HG03135 (cell line): ENCODE data around the gene NUP160.
"Not testable (repeated sequence)": the region's sequence is repeated elsewhere in the genome, so short reads cannot be mapped to it uniquely, and the experiment has no call there.

Source experiments
- ATAC-seq: cut with Tn5 transposase; IDR thresholded peaks from one replicate; pipeline ENCODE4 v1.9.1; 2021; ENCODE audit warnings: mild to moderate bottlenecking, moderate library complexity; ENCODE audit not compliant: unreplicated experiment

The NUP160 gene

DNA sequence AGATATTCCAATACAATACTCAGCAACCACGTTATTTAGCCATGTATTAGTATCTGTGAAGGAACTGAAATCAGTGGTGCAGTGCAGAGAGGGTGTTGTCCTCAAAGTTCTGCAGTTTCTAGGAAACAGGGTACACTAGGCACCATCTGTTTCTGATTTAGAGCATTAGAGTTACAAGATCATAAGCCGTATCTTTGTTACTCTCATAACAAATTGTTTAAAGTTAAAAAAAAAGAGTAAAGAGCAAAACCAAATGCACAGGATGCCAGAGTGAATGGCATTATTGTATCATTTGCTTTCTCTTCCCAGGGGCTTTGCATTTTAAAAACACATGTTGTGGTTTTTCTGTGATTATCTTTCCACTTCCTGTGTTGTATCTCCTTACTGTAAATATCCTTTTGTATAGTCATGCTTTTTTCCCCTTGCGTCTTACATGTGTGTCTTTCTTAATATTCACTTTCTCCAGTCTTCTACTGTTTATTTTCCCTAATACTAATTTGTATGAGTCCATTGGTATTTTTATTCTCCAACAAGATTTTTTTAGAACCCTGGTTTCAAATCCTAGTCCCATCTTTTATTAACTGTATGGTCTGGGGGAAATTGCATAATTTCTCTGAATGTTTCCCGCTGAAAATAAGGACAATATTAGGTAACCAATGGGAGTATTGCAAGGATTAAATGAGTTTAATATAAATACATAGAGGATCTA is 15.2 kb upstream of the NUP160 start:
- ATAC-seq: no peak

DNA sequence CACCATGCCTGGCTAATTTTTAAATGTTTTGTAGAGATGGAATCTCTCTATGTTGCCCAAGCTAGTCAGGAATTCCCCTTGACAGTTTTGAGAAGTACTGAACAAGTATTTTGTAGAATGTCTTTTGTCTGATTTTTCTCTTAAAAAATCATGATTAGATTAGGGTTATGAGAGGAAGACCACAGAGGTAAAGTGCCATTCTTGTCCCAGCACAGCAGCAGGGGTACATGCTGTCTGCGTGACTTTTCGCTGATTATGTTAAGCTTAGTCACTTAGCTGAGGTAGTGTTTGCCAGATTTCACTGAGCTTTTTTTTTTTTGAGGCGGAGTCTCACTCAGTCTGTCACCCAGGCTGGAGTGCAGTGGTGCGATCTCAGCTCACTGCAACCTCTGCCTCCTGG is 13.6 kb upstream of the NUP160 start:
- no peak for ATAC-seq

DNA sequence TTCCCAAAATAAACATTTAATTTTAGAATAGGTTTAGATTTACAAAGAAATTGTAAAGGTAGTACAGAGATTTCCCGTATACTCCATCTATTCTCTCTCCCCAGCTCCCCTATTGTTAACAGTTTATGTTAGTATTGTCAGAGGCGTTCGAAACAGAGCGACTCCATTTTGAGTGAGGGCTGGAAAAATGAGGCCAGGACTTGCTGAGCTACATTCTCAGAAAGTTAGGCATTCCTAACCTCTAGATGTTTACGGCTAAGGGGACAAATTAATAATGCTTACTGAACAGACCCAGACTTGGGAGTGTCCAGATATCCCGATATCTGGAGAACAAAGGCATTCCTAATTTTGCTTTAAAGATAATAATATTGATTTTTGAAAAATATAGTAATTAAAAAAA is 12.4 kb upstream of the NUP160 start:
- ATAC-seq: no peak

DNA sequence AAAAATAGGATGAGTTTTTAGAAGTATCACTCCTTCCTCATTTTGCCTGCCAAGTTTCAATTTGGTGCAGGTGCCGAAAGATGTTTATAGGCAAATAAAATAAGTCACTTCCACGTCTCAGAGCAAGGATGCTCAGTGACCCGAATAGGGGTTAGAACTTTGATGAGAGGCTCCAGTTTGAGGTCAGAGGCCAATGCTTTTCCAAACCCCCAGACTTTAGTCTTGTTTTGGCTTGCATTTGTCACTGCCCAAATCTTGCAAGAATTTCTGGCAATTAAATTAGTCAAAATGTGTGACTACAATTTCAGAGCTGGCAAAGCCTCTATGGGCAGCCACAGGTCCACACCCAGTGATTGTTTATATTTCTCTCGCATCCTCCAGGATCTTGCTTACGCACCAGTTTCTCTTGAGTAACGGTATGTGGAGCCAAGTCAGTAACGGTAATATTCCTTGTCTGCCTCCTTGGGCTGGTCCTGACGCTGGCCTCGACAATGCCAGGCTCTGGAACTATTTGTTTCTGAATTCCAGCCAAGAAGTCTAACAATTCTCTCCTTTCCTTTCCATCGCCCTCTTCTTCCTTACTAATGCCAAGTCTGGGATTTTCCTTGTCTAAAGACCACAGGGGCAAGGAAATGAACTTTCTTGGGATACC is 9.9 kb upstream of the NUP160 start:
- peak; percentile 35 for ATAC-seq

DNA sequence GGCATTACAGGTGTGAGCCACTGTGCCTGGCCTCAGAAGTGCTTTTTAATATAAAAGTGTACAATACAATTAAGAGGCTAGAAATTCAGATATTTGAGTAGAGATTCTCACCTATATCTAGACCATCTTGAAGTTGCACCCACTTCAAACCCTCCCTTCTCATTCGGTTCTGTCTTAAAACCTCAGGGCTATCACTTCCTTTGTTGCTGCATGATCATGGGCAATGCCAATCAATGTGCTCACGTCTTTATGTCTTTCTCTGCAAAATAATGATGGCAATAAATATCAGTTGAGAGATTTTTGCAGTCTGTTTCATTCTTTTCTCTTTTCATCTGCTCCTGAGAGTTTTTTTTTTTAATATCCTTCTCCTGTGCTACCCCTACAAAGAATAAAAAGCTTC is 9.3 kb upstream of the NUP160 start:
- ATAC-seq: peak; percentile 19

DNA sequence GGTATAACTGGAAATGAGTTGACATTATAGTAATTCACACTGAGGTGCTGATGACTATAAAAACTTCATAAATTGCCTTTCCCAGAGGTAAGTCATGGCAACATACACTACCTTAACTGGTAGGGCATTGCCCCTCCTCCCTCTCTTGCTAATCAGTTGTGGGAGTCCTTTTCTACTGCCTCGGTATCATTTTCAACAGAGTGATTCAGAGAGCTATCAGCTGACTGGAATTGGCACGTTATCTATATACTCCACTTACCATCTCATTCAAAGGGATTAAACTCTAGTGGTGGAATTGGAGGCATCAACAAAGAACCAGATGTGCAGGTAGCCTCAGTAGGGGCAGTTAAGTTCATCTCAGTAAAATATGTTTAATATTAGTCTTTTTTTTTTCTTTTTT is 8.0 kb upstream of the NUP160 start:
- no peak for ATAC-seq

DNA sequence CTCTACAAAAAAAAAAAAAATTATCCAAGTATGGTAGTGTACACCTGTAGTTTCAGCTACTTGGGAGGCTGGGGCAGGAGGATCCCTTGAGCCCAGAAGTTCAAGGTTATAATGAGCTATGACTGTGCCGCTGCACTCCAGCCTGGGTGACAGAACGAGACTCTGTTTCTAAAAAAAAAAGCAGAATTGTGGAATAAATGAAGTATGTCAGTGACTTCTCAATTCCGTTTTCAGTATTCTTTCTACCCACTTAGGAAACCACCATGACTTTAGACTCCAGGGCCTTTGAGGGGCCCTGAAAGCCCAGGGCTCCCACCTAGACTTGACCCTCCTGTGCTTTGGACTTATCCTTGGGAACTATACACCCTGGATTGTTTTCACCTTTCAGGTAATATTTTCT is 6.5 kb upstream of the NUP160 start:
- peak; percentile 51 for ATAC-seq

DNA sequence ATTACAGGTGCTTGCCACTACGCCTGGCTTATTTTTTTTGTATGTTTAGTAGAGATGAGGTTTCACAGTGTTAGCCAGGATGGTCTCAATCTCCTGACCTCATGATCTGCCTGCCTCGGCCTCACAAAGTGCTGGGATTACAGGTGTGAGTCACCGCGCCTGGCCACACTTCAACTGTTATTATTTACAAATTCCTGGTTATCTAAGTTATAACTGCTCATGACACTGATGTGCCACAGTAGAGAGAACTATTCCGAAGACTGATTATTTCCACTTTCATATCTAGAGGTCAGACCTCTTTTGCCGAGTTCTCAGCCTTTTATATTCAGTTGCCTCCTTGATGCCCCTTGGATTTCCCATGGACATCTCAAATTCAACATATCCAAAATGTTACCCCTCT is 3.9 kb upstream of the NUP160 start:
- no peak for ATAC-seq

DNA sequence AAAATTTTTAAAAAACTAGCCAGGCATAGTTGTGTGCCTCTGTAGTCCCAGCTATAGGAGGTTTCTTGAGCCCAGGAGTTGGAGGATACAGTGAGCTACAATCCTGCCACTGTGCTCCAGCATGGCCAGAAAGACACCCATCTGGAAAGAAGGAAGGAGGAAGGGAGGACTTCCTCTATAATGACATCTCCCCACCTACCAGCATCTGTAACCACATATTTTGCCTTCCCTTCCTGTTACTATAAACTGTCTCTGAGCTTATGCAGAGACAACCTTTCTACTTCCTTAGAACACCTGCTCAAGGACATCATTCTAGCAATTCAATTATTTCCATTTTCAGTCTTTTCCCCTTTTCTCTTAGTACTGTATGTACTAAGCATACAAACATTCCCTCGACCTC is 2.2 kb upstream of the NUP160 start:
- ATAC-seq: no peak

DNA sequence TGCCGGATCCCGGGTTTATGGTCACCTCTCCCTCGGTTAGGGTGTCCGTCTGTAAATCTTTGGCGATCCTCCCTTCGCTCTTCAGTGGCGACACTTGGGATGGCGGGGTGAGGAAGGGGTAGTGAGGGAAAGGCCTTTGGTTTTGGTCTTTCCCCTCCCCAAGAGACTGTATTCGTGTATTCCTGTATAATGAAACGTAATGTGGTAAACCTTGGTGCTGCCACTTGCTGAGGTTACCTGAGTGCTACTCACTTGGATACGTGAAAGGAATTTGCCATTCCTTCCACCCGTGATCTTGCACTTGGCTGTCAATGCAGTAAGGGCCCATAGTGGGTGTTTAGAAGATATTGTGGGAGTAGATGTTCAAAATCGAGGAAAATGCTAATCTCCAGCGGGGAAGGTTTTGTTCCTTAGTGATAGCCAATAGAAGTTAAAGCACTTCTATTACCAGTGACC is 578 bp upstream of the NUP160 start:
- ATAC-seq: no peak

DNA sequence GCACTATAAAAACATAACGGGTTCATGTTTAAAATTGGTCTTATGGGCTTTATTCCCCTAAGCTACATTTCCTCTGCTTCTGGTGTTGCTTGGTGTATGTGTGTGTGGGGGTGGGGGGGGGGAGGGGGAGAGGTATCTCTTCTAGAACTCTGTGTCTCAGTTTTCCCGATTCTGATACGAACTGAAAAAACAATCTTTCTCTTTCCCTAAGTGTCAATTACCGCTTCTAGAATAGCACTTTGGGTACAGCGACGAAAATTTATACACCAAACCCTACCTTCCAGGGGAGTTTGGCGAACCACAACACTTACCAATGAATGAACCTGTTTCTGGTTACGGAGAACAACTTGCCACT is 636 bp downstream of the NUP160 start:
- ATAC-seq: no peak

DNA sequence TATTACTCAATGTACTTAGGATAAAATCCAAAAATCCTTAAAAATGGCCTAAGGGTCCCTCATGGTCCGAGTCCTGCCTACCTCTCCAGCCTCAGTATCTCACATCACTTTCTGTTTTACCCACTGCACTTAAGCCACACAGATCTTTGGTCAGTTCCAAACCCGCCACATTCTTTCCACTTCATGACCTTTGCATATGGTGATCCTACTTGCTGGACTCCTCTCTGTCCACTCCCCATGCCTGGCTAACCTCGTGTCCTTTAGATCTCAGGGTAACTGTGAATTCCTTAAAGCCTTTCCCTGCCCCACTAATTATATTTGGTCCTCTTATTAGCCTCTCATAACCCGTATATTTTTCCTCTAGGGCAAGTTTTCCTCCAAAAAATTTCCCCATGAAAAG is 1.2 kb downstream of the NUP160 start:
- no peak for ATAC-seq

DNA sequence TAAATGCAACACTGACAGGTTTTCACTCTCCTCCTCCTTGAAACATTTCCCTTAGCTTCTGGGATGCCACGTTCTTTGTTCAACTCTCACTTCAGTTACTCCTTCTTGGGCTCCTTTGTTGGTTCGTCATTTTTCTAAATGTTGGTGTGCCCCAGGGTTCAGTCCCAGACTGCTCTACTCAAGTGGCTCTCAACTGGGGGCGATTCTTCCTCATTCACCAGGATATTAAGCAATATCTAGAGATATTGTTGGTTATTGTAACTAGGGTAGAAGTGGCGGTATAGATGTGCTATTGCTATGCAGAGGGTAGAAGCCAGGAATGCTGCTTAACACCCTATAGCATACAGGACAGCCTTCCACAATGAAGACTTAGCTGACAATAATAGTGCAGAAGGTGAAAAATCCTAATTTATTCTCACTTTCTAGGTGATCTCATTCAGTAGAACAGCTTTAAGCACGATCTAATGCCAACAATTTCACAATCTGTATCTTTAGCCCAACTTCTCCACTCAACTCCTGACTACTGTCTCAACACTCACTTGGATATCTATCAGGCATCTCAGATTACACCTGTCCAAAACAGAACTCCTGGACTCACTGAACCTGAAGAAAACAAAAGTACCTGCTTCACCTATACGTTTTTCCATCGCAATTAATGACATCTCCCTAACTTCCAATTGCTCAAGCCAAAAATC is 4.6 kb downstream of the NUP160 start:
- ATAC-seq: no peak

DNA sequence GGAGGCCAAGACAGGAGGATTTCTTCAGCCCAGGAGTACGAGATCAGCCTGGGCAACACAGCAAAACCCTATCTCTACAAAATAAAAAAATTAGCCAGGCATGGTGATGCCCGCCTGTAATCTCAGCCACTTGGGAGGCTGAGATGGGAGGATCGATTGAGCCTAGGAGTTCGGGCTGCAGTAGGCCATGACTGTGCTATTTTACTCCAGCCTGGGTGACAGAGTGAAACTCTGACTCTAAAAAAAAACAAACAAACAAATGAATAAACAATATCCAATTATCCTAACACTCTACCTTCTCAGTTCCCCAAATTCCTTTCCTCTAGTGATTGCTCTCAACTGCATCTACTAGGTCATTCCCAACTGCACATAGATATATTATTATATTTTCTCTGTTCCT is 5.4 kb downstream of the NUP160 start:
- ATAC-seq: no peak

DNA sequence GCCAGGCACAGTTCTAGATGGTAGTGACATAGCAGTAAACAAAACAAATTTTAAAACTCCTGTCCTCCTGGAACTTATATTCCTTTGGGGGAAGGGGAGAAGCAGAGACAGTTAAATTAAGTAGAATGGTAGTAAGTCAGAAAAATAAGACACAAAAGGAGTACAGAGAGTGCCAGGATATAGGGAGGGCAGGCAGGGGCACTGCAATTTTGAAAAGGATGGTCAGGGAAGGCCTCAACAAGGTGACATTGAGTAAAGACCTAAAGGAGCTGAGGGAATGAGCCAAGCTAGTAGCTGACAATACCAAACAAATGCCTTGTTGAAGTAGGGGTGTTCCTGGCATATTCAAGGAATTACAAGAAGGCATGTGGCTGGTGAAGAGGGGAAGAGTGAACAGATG is 10.2 kb downstream of the NUP160 start:
- no peak for ATAC-seq

DNA sequence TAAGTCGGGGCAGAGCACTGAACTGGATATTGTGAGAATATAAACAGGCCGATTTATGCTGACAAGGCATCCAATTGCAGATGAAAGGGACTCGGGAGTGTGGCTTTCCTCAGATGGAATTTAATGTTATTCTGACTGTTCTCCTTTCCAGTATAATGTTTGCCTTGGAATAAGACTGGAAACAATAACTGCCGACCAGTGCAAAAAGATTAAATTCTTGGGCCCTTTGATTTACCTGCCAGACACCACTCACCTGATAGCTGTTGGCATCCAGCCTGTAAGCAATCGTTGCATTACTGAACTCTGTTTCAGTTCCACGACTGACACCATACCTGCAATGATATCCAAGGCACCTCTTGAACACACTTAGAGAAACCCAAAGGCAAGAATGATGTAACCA is 10.9 kb downstream of the NUP160 start:
- ATAC-seq: no peak

DNA sequence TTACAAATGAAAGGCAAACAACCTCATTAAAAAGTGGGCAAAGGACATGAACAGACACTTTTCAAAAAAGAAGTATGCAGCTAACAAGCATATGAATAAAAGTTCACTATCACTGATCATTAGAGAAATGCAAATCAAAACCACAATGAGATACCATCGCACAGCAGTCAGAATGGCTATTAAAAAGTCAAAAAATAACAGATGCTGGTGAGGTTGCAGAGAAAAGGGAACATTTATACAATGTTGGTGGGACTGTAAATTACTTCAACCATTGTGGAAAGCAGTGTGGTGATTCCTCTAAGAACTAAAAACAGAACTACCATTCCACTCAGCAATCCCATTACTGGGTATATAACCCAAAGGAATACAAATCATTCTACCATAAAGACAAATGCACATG is 18.1 kb downstream of the NUP160 start:
- ATAC-seq: not testable (repeated sequence)

DNA sequence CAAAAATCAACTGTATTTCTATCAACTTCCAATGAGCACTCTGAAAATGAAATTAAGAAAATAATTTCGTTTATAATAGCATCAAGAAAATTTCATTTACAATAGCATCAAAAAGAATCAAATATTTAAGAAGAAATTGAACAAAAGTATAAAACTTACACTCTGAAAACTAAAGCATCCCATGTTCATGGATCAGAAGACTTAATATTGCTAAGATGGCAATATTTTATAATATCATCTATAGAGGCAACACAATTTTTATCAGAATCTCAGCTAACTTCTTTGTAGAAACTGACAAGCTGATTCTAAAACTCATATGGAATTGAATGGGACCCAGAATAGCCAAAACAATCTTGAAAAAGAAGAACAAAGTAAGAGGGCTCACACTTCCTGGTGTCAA is 19.9 kb downstream of the NUP160 start:
- ATAC-seq: no peak

DNA sequence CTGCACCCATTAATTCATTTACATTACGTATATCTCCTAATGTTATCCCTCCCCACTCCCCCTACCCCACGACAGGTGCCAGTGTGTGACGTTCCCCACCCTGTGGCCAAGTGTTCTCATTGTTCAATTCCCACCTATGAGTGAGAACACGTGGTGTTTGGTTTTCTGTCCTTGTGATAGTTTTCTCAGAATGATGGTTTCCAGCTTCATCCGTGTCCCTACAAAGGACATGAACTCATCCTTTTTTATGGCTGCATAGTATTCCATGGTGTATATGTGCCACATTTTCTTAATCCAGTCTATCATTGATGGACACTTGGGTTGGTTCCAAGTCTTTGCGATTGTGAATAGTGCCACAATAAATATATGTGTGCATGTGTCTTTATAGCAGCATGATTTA is 25.5 kb downstream of the NUP160 start:
- not testable (repeated sequence) for ATAC-seq

DNA sequence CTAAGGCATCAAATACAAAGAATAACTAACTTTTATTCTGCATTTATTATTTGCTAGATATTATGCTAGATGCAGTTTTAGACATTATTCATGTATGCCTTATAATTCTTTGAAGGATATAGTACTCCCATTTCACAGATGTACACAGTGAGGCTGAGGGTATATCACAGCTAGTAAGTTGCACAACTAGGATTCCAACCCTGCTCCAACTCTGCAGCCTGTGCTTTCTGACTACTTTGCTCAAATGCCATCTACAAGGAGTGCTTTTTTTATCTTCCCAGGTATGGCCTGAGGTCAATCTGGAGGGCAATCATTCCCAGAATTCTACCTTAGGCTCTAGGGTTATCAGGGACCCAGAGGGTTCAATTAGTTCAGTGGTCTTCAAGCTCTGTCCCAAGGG is 28.4 kb downstream of the NUP160 start:
- no peak for ATAC-seq

DNA sequence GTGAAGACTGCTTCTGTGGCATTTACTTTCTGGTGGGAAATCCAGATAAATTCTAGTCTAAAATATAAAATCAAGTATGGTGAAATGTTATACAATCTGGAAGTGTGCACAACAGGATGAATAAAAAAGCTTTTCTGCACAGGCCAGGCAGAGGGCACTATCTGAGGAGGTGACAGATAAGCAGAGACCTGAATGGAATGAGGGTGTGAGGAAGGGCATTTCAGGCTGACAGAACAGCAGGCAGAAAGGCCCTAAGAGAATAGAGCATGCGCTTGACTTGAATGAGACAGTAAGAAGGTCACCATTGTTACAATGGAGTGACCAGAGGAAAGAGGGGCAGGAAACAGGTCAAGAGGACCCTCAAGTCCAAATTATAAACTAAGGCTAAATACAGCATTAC is 47.4 kb downstream of the NUP160 start:
- no peak for ATAC-seq

DNA sequence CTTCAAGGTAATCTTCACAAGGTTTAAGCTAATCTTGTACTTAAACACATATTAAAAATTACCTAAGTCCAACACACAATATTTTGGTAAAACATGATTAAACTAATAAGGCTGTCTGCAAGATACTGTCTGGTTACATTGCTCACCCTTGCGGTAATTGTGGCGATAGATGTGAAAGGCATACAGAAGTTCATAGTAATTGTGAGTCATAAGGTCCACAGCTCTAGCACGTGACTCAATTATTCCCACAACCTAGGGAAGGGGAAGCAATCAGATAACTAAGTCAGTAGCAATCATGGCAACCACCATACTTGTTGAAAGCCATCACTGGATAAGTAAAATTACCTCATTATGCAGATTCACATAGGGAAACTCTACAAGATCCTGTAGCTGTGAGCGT is 50.5 kb downstream of the NUP160 start:
- ATAC-seq: no peak
